Middle frontal gyrus (tissue), 1 donor: Measurements from ENCODE around the gene RNF113A.
"Not testable (repeated sequence)": the region's sequence is repeated elsewhere in the genome, so short reads cannot be mapped to it uniquely, and the experiment has no call there.

Source experiments
- DNase-seq: peaks from one replicate; pipeline ENCODE4 v3.0.0-alpha.2; 2015; ENCODE audit warnings: low spot score; ENCODE audit errors: extremely low spot score

RNF113A gene

GRCh38 chrX:119833905-119834304 lies 37.6 kb downstream of the RNF113A start:
- no peak for DNase-seq

- DNase-seq, result no peak
Observed at GRCh38 chrX:119828446-119828845, 43.1 kb downstream of the RNF113A start.

- DNase-seq, result no peak
Observed at GRCh38 chrX:119826399-119826959, 45.1 kb downstream of the RNF113A start.

- DNase-seq, result not testable (repeated sequence)
Observed at GRCh38 chrX:119824221-119824620, 47.3 kb downstream of the RNF113A start.

- not testable (repeated sequence) for DNase-seq
Observed at GRCh38 chrX:119821703-119822102, 49.8 kb downstream of the RNF113A start.
